Spinal cord (tissue), 10 donors: ENCODE data around the gene SYK. TPM values are rescaled to one million over a fixed set of nuclear protein-coding genes. Genes with fewer than 3 reads are reported as not detected.

Source experiments
- DNase-seq, 6 donors: peaks; one replicate each; pipeline versions ENCODE4 v3.0.0 to v3.0.0-alpha.2; 2013 to 2015; ENCODE audit warnings: low spot score in 6 of 6, low read depth in 4 of 6
- H3K27ac ChIP-seq: one replicate; pipeline ENCODE4 v1.5.1; 2013; ENCODE audit warnings: low read depth, low read length, control low read depth
- H3K27me3 ChIP-seq: one replicate; pipeline ENCODE4 v1.6.1; 2013; ENCODE audit warnings: low read length; ENCODE audit not compliant: control insufficient read depth, insufficient read depth
- H3K36me3 ChIP-seq: one replicate; pipeline ENCODE4 v1.6.1; 2013; ENCODE audit warnings: low read length; ENCODE audit not compliant: control insufficient read depth, insufficient read depth
- H3K4me1 ChIP-seq: one replicate; pipeline ENCODE4 v1.6.1; 2013; ENCODE audit warnings: low read length; ENCODE audit not compliant: control insufficient read depth, insufficient read depth
- H3K4me3 ChIP-seq: one replicate; pipeline ENCODE4 v1.5.1; 2013; ENCODE audit warnings: low read depth, low read length, control low read depth
- H3K9me3 ChIP-seq: one replicate; pipeline ENCODE4 v1.6.1; 2013; ENCODE audit warnings: low read length; ENCODE audit not compliant: control insufficient read depth, insufficient read depth
- WGBS: methylation state at CpG from one replicate; pipeline ENCODE4 v1.1.5; 2013; ENCODE audit warnings: missing lambda C conversion rate; ENCODE audit not compliant: insufficient coverage; 5-methylcytosine and 5-hydroxymethylcytosine counted together
- polyA plus RNA-seq, 2 donors: library from polyadenylated mRNA; unstranded; fragments of 120-200 nt; gene quantifications; one replicate each; pipeline ENCODE4 v1.2.1, GENCODE V29; 2013; ENCODE audit not compliant: insufficient read length in 2 of 2
- total RNA-seq, 2 donors: library from RNA; depleted of rRNA in 1 of 2; stranded (reverse); fragments of 120-200 nt in 1 of 2; fragments of >200 nt in 1 of 2; gene quantifications; one replicate each; pipeline versions ENCODE4 v1.2.3 to v1.2.4, GENCODE V29; 2013 to 2014
- donor health status: healthy.

The SYK gene
- total and polyA plus RNA-seq, 4 donors: 4.0 to 10.4 (median 5.9) TPM

- H3K27me3 ChIP-seq: no peaks in the 10 kb centered on the region
- H3K4me1 ChIP-seq: peaks cover 12% of the 10 kb centered on the region
- 86% methylated on average over 7 of the region's 7 CpGs for WGBS
- DNase-seq: no peak
- H3K27ac ChIP-seq: no peak overlapping the region
- H3K9me3 ChIP-seq: no peaks in the 10 kb centered on the region
- H3K36me3 ChIP-seq: no peaks in the 10 kb centered on the region
- H3K4me3 ChIP-seq: no peak overlapping the region
Observed at GRCh38 chr9:90842176-90842777, 40.7 kb downstream of the SYK start.

- H3K4me1 ChIP-seq: peaks cover 12% of the 10 kb centered on the region
- H3K27ac ChIP-seq: no peak overlapping the region
- H3K9me3 ChIP-seq: no peaks in the 10 kb centered on the region
- H3K27me3 ChIP-seq: no peaks in the 10 kb centered on the region
- 89% methylated on average over 14 of the region's 14 CpGs for WGBS
- no peak overlapping the region for H3K4me3 ChIP-seq
- DNase-seq: no peak
- no peaks in the 10 kb centered on the region for H3K36me3 ChIP-seq
Observed at GRCh38 chr9:90842996-90843395, 41.4 kb downstream of the SYK start.

GRCh38 chr9:90843525-90843924 is 41.9 kb downstream of the SYK start:
- Histone ChIP-seq H3K27ac (no peak overlapping the region), H3K36me3 (no peaks in the 10 kb centered on the region), H3K4me1 (peaks cover 12% of the 10 kb centered on the region), H3K4me3 (no peak overlapping the region), H3K27me3 (no peaks in the 10 kb centered on the region), H3K9me3 (no peaks in the 10 kb centered on the region)
- DNase-seq: no peak
- WGBS: 78% methylated on average over 6 of the region's 6 CpGs

GRCh38 chr9:90844326-90844725 is 42.7 kb downstream of the SYK start:
- H3K4me1 ChIP-seq: peaks cover 8% of the 10 kb centered on the region
- H3K27me3 ChIP-seq: no peaks in the 10 kb centered on the region
- no peak for DNase-seq
- no peak overlapping the region for H3K27ac ChIP-seq
- no peaks in the 10 kb centered on the region for H3K36me3 ChIP-seq
- no peak overlapping the region for H3K4me3 ChIP-seq
- H3K9me3 ChIP-seq: no peaks in the 10 kb centered on the region

GRCh38 chr9:90846770-90847419 is 45.3 kb downstream of the SYK start:
- Histone ChIP-seq H3K27me3 (no peaks in the 10 kb centered on the region), H3K4me1 (no peaks in the 10 kb centered on the region), H3K9me3 (no peaks in the 10 kb centered on the region), H3K4me3 (no peak overlapping the region), H3K27ac (no peak overlapping the region), H3K36me3 (no peaks in the 10 kb centered on the region)
- DNase-seq: no peak
- 98% methylated on average over 5 of the region's 6 CpGs for WGBS

- 86% methylated on average over 2 of the region's 5 CpGs for WGBS
- no peaks in the 10 kb centered on the region for H3K9me3 ChIP-seq
- no peak overlapping the region for H3K4me3 ChIP-seq
- H3K36me3 ChIP-seq: no peaks in the 10 kb centered on the region
- DNase-seq: peak in 1 of 6 donors; percentile 28
- no peaks in the 10 kb centered on the region for H3K27me3 ChIP-seq
- no peak overlapping the region for H3K27ac ChIP-seq
- no peaks in the 10 kb centered on the region for H3K4me1 ChIP-seq
Observed at GRCh38 chr9:90847971-90848370, 46.4 kb downstream of the SYK start.

- WGBS: 92% methylated on average over 8 of the region's 8 CpGs
- Histone ChIP-seq H3K4me1 (no peaks in the 10 kb centered on the region), H3K4me3 (no peak overlapping the region), H3K27me3 (no peaks in the 10 kb centered on the region), H3K27ac (no peak overlapping the region), H3K36me3 (no peaks in the 10 kb centered on the region), H3K9me3 (no peaks in the 10 kb centered on the region)
- no peak for DNase-seq
Observed at GRCh38 chr9:90848866-90849265, 47.2 kb downstream of the SYK start.

GRCh38 chr9:90851444-90851843 is 49.8 kb downstream of the SYK start:
- Histone ChIP-seq H3K27me3 (no peaks in the 10 kb centered on the region), H3K27ac (no peak overlapping the region), H3K9me3 (no peaks in the 10 kb centered on the region), H3K4me1 (no peaks in the 10 kb centered on the region), H3K4me3 (no peak overlapping the region), H3K36me3 (no peaks in the 10 kb centered on the region)
- DNase-seq: no peak
- 61% methylated on average over 4 of the region's 5 CpGs for WGBS

GRCh38 chr9:90853945-90854344 is 52.3 kb downstream of the SYK start:
- Histone ChIP-seq H3K4me1 (no peaks in the 10 kb centered on the region), H3K9me3 (no peaks in the 10 kb centered on the region), H3K27ac (no peak overlapping the region), H3K36me3 (no peaks in the 10 kb centered on the region), H3K27me3 (no peaks in the 10 kb centered on the region), H3K4me3 (no peak overlapping the region)
- DNase-seq: no peak
- WGBS: 89% methylated on average over 10 of the region's 10 CpGs

- Histone ChIP-seq H3K27me3 (no peaks in the 10 kb centered on the region), H3K4me3 (no peak overlapping the region), H3K9me3 (no peaks in the 10 kb centered on the region), H3K4me1 (no peaks in the 10 kb centered on the region), H3K36me3 (no peaks in the 10 kb centered on the region), H3K27ac (no peak overlapping the region)
- 74% methylated on average over 4 of the region's 8 CpGs for WGBS
- DNase-seq: no peak
Observed at GRCh38 chr9:90854637-90855175, 53.1 kb downstream of the SYK start.
